UCSD-AML1 (cell line): ENCODE results near the gene ECE1.

ENCODE experiments used
- DNase-seq: peaks from one replicate; lab custom pipeline; 2025; ENCODE audit not compliant: unreplicated experiment; lab: John Stamatoyannopoulos, UW

Gene ECE1

DNA sequence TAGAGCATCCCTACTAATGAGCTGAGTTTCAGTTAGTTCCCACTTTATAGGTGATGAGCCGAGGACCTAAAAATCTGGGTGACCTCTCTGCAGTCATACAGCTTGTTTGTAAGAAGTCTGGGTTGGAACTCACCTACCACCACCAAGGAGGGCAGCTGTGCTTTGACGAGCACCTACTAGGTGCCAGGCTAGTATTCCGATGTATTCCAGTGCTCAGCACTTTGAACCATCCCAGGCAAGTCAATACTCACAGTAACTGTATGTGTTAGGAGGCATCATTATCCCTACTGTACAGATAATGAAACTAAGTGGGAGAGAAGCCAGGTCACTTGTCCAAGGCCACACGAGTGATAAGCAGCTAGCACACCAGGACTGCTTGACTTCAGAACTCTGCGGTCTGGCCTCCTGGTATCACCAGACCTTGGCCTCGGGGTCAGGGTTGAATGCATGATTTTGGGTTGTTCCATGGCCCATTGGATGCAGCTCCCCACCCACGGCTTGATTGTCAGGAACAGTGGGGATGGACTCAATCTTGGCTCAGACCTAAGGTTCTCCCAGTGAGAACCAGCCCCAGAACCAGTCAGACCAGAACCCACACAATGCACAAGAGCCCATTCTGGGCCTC, 20.7 kb downstream of the ECE1 start:
- no peak for DNase-seq

DNA sequence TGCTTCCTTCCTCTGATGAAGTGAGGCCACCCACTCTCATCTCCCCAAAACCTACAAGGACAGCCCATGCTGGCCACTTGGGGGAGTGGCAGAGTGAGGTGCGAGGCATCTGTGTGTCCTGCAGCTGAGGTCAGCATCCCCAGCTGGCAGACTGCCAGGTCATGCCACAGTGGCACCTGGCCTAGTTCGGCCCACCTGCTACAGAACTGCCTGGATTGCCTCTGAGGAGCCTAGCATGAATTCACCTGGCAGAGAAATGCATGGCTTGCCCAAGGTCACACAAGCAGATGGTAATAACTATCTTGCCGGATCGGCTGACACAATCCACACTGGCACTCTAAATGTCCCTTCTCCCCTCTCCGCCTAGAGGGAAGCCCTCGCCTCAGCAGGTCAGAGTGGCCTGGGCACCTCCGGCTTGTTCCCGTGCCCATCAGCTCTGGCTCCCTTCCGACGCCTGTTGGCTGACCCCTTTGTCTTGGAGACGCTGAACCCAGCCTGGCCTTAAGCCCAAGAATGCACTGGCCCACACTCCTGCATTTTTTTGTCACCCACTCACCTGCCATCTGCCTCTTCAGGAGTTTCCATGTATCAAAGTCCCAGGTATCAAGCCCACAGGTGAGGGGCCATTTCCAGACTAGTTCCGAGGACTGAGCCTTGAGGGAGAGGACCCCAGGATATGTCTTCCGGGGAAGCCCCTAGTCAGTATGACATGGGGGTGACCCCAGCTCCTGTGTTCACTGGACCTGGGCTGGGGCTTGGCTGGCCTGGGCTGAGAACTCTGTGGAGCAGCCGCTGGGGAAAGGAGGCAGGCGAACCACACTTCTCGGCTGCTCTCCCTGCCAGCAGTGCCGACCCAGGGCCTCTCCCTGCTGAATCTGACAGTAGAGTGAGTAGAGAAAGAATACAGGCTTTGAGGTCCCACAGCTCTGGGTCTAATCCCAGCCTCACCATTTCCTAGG, 21.7 kb downstream of the ECE1 start:
- DNase-seq: no peak

DNA sequence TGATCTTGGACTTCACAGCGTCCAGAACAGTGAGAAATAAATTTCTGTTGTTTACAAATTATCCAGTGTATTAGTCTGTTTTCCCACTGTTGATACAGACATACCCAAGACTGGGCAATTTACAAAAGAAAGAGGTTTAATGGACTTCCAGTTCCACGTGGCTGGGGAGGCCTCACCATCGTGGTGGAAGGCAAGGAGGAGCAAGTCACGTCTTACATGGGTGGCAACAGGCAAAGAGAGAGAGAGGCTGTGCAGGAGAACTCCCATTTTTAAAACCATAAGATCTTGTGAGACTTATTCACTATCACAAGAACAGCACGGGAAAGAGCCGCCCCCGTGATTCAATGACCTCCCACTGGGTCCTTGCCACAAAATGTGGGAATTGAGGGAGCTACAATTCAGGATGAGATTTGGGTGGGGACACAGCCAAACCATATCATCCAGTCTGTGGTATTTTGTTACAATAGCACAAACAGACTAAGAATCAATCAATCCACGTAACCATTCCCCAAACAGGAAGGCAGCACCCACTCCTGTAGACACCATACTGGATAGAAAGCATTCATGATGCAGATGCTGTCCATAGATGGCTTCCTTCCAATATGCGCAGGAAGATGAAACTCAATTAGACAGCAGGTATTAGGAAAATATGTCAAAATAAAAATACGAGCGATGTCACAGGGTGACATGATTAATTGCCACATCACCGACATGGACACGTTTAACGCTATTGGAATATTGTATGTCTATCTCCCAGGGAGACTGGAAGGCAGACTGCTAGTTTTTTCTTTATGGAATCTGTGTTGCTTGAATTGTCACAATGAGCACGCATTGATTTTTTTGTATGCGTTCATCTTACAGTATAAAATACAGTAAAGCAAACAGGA, 22.8 kb downstream of the ECE1 start:
- no peak for DNase-seq

DNA sequence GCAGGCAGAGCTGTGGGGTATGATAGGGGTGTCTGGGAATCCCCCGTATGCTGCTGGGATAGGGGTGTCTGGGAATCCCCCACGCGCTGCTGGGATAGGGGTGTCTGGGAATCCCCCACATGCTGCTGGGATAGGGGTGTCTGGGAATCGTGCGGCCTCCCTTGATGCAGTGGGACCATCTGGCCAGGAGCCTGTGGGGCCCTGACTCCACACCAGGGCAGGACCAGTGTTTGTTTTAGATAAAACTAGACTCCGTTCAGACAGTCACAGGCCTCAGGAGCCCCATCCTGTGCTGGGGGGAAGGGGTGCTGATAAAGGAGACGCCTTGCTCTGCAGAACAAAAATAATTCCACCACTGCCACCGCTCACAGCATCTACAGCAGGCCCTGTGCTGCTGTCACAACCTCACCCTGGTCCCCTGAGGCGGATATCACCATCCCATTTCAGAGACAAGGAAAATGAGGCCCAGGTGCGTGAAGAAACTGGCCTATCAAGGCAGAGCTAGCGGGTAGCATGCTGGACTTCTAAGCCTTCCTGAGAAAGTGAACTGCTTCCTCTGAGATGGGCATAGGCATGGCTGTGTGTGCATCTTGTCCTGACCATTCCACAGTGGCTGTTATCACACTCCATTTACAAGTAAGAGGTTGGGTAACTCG, 24.0 kb downstream of the ECE1 start:
- DNase-seq: no peak

DNA sequence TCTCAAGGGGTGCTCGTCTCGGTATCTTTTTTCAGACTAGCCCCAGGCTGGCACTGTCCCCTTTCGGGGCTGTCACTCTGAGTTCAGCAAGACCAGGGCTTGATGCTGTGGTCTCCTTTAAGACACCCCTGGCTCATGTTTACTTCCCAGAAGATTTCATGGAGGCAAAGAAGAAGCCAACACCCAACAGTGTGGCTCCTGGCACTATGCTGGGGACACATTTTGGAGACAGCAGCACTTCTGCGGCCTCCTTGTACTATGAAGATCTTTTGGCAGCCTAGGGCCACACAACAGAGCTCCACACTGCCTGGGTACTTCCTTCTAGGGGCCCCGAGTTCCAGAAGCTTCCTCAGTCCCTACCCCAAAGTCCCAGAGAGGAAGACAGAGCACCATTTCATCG, 24.6 kb downstream of the ECE1 start:
- no peak for DNase-seq

DNA sequence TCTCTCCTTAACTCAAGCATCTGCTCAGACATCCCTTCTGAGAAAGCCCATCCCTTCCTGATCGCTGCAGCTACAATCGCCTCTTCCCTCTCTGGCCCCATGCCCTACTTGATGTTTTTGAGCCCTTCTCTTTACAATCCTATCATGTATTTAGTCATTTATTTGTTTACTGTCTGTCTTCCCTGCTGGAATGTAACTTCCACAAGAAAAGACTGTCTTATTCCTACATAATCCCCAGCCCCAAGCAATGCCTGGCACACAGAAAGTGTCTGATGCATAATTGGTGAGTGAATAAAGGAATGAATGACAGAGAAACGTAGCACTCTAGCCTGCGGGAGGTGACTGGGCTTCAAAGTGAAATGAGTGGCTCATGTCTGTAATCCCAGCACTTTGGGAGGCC, 25.4 kb downstream of the ECE1 start:
- DNase-seq: no peak

DNA sequence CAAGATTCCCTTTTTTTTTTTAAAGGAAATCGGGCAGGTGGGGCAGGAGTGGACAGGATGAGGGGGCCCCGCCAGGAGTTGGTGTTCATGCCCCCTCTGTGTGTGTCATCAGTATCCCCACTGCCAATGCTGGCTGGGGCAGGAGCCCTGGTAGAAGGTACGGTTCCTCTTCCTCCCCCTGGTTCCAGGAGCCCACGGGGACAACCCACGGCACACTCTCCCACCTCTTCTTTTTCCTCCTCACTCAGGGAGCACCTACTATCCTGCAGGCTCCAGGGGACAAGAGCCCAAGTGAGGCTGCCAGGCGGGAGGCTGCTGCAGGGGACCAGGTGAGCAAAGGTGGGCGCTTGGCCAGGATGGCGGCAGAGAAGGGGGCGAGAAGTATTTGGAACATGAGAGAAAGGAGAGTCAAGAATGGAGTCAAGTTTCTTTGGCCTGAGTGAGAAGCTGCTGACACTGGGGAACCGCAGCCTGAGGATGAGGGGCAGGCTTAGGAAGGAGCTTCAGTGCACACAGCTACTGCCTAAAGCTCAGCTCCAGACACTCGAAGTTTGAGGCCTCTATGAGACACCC, 26.5 kb downstream of the ECE1 start:
- no peak for DNase-seq

DNA sequence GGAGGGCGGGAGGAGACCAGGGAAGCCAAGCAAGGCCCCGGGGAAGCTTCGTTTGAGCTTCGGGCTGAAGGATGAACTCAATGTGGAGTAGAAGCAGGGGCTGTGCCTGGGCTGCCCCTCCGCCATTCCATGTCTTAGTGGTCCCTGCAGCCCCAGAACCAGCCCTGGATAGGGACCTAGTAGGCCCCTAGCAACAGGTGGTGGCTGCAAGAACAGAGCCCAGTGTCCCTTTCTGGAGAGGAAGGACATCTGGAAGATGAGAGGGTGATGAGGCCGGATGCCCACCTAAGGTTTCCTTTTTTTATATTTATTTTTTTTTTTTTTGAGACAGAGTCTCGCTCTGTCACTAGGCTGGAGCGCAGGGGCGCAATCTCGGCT, 27.2 kb downstream of the ECE1 start:
- DNase-seq: no peak

DNA sequence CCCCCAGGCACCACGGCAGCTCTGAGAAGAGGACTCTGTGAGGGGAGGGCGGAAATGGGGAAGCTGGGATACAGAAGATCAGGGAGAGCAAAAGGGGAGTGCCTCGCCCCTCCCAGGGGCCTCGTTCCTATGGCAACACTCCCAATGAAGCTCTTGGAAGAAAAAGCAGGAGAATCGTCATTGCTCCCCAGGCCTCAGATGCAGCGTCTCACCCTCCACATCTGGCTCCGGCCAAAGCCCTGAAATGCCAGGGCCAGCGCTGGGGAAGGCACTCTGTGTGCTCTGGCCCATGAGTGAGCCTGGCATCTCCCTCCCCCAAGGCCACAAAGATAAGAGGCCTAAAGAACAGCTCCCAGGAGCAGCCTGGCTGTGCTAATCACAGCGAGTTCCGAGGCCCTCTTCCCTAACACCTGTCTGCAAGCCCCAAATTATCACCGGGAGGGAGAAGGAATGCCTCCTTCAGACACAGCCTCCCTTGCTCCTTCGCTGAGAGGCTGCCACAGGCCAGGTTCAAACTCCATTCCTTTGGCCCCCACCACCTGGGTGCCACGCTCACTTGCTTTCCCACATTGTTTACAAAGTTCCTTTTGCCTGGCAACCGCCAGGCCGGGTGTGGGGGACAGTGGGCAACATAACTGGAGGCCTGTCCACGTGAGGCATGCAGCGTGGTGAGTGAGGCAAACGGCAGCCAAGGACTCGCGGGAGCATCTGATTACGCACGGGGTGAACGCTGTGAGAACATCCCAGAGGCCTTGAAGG, 27.8 kb downstream of the ECE1 start:
- no peak for DNase-seq

DNA sequence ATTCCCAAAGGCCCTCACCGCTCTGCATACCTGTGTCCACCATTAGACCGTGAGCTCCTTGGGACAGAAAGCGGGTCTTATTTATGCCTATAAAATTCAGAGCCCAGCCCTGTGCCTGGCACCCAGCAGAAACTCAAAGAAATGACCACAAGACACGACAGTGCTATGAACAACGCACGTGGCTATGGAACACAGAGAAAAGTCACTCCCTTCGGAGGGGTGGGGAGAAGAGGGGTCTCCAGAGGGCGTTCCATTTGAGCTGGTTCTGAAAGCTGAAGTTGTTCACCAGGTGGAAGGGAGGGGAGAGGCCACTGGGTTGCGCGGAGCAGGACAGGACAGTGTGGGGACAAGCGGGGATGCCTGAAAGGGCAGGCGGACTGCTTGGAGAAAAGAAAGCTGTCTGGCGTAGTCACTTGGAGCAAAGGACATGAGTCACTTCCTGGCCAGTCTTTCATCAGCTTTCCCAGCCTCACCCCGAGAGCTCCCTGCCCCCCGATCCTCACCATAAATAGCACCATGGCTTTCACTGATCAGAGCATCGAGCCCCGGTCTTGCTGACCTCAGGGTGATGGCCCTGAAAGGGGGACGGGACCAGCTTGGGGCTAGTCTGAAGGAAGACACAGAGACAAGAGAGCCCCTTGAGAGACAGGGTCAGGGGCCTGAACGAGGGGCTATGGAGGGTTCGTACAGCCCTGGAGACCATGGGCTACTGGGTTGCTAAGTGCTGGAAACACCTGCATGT, 28.5 kb downstream of the ECE1 start:
- DNase-seq: peak; percentile 87

DNA sequence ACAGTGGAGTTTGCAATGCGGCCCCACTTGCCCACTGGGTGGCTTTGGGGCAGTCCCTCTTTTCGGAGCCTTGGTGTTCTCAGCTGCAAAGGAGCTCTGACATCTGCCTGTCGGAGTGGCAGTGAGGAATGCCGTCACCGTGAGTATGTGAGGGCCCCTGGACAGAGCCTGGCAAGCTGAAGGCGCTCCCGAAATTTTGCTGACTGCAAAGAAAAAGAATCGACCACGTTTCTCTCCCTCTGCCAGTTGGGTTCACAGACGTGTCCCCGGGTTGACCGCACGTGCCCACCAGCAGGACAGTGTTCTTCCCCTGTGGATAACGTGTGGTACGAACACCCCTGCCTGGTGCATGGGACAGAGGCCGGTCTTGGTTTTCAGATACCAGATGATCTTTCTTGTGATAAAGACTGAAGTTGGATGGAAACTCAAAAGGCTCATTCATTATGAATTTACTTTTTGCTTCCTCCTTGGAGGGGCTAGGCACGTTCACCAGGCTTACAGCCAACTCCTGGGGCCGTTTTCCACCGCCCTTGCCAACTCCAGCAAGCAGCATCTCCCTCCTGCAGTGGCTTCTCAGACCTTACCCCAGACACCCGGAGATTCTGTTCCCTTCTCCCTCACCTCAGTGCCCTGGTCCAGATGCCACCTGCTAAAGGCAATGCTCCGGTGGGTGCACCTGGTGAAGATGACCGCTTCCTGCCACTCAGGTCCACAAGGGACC, 29.7 kb downstream of the ECE1 start:
- no peak for DNase-seq

DNA sequence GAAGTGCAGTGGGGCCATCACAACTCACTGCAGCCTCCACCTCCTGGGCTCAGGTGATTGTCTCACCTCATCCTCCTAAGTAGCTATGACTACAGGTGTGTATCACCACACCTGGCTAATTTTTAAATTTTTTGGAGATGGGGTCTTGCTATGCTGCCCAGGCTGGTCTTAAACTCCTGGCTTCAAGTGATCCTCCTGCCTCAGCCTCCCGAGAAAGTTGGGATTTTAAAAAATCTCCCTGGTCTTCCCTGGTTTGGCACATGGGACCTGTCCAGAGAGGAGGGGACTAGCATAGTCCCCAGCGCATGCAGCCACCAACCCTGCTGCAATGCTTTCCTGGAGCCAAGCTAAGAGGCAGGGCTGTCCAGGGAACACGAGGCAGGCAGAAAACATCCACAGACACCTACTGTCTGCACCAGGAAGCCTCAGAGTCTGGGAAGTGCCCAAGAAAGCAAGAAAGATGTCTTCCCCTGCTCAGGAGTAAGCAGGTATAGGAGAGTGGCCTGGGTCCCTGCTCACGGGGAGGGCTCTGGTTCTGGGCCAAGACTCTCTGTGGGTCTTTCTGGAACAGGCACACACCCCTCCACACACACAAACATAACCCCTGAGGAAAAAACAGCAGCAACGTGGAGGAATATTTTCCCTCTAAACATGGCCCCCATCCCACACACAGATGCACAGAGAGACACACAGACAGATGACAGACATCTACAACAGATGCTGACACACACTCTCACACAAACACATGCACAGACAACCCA, 30.8 kb downstream of the ECE1 start:
- no peak for DNase-seq

DNA sequence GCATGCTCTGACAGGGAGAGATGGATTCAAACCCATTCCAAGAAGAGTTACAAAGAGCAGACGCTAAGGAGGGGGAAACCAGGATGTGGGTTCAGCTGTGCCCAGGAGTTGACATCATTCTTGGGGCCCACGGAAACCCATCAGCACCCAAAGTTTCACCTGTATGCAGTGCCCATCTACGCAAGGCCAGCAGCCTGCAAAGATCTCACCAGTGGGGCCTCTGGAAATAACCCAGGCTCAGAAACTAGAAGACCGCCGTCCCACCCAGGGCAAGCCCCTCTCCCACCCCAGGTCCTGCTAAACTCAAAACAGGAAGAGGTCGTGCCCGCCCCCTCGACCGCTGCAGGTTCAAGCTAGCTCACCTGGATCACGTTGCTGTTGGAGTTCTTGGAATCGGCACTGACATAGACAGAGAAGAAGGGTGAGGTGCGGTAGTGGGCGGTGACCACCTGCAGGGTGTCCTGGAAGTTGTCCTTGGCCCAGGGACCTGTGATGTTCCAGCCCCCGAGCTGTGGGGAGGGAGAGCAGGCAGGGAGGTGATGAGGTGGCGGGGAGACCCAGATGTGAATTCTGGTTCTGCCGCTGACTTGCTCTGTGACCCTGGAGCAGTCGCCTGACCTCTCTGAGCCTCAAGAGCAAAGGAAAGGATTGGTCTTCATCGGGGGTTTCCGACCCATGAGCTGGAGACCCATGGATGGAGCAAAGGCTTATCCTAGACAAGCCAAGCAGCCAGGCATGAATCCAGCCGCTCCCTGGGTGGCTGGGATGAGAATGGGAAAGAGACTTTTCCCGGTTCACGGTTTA, 31.7 kb downstream of the ECE1 start:
- no peak for DNase-seq

DNA sequence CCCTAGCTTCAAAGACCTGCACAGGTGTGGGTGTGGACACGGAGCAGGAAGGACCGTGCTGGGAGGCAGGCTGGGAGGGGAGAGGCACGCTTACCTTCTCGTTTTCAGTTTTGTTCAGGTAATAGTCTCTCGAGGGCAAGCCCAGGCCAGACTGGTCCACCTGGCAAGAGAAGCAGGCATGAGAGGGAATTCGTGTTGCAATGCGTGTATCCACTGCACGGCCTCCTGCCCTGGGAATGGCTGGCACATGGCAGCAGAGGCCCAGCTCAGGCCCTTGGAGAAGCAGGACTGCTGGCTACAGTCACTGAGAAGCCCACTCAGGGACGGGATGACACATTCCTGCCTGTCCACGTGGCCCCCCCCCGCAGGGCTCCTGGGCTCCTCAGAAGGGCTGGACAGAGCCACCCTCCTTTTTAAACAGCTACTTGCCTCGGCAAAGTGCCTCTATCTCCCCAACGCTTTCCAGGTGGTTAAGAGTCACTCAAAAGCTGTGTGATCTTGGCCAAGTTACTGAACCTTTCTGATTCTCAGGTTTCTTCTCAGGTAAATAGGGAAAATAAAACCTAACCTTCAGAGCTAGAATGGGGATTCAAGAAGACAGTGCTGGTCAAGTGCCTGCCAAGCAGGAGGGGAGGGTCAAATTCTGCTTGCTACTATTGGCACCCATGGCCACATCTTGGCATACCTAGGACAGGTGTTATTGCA, 32.7 kb downstream of the ECE1 start:
- DNase-seq: no peak

DNA sequence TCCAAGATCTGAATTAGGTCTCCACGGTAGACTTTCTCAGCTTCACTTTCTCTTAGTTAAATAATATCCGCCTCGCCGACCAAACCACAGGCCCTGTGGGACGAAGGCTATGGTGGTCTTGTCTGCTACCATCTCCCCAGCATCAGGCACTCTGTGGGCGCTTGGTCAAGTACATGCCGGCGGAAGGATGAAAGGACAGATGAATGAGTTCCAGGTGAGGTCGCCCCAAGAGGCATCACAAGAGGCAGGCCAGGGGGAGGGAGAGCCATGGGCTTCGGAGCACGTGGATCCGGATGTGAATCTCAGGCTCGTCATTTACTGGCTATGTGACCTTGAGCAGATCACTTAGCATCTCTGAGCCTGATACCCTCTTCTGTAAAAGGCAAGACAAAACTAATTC, 33.5 kb downstream of the ECE1 start:
- no peak for DNase-seq

DNA sequence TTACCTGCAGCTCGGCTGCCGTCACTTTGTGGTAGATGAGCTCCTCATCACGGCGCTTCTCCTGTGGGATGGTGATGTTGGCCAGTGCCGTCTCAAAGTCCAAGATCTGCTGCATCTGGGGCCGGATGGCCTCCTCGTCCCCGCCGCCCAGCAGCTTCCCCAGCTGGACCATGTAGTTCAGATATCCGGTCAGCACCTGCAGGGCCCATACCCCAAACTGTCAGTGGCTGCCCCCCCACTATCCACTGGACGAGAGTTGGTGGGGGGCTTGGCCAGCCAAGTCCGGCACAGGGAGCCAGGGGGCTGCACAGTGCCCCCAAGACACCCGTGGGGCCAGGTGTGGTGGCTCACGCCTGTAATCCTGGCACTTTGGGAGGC, 34.3 kb downstream of the ECE1 start:
- no peak for DNase-seq
